Breast epithelium (tissue), 4 donors: ENCODE data around the gene PPP6R3. TPM values are rescaled to one million over a fixed set of nuclear protein-coding genes. Genes with fewer than 3 reads are reported as not detected.

Experiments used
- DNase-seq, 2 donors: peaks; one replicate each; pipeline ENCODE4 v3.0.0-alpha.2; 2019; ENCODE audit warnings: low spot score in 2 of 2
- H3K27ac ChIP-seq, 2 donors: fragments of 200-600 bp; sonication (generic) in 1 of 2; one replicate each; pipeline ENCODE4 v1.5.1; 2016 to 2019; ENCODE audit warnings: mild to moderate bottlenecking in 1 of 2
- H3K27me3 ChIP-seq, 2 donors: fragments of 200-600 bp; sonication (generic) in 1 of 2; one replicate each; pipeline versions ENCODE4 v1.5.1 to v1.6.0; 2017 to 2019; ENCODE audit warnings: control low read depth in 1 of 2, mild to moderate bottlenecking in 1 of 2
- H3K36me3 ChIP-seq: fragments of 200-600 bp; one replicate; pipeline ENCODE4 v1.5.1; 2019
- H3K4me1 ChIP-seq, 2 donors: fragments of 200-600 bp; sonication (generic); one replicate each; pipeline ENCODE4 v1.5.1; 2016 to 2019; ENCODE audit warnings: control low read depth in 1 of 2
- H3K4me3 ChIP-seq, 3 donors: fragments of 200-600 bp; sonication (generic); 1 replicate in 2 of 3; 2 replicates in 1 of 3; pipeline ENCODE4 v1.5.1; 2016 to 2019; ENCODE audit warnings: mild to moderate bottlenecking in 3 of 3, moderate library complexity in 2 of 3
- H3K9me3 ChIP-seq, 2 donors: fragments of 200-600 bp; sonication (generic) in 1 of 2; one replicate each; pipeline ENCODE4 v1.5.1; 2016 to 2019; ENCODE audit warnings: control low read depth in 1 of 2
- POLR2A ChIP-seq: fragments of 450-650 bp; IDR thresholded peaks from one replicate; pipeline ENCODE4 v1.6.1; 2016; ENCODE audit warnings: antibody characterized with exemption, mild to moderate bottlenecking, moderate library complexity
- POLR2AphosphoS5 ChIP-seq, 3 donors: sonication (generic); formaldehyde crosslinking; IDR thresholded peaks; one replicate each; pipeline ENCODE4 v1.6.1; 2017; ENCODE audit warnings: antibody characterized with exemption in 3 of 3
- intact Hi-C: fragments of 100-400 bp; cut with DNase I; formaldehyde crosslinking; loops from one replicate; pipeline ENCODE4 v1.15.1; 2023; ENCODE audit warnings: low total_unique reads
- total RNA-seq, 3 donors: library from RNA; depleted of rRNA; stranded (reverse); fragments of >200 nt; gene quantifications; one replicate each; pipeline ENCODE4 v1.1.0, GENCODE V29; 2016
- TF ChIP-seq, protein P1 (sequence below), 3 donors: fragments of 450-650 bp; IDR thresholded peaks; one replicate each; pipeline ENCODE4 v1.5.1; 2016 to 2017; ENCODE audit warnings: antibody characterized with exemption in 3 of 3, mild to moderate bottlenecking in 3 of 3, moderate library complexity in 3 of 3

PPP6R3 gene
- total RNA-seq, 3 donors from 2014 or later: 113 to 227 (median 183) TPM

DNA sequence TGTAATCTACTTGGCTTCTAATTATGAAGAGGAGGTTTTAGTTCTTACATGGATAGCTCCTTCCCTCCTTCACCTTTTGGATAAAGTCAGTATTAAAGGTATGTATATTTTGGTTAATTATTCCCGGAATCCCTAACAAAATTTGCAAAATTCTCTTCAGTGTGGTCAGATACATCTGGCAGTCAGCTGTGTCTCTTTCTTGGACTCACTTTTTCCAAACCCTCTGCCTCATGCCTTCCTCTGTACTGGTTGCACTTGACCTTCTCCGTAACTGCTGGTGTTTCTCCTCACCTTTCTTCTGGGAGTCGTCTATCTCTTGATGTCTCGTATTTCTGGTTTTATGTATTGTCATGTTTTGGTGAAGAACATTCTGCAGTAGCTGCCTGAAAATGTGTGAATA is 62.5 kb downstream of the PPP6R3 start:
- no peak for DNase-seq
- Histone ChIP-seq H3K4me3 (no peak overlapping the region), H3K9me3 (no peaks in the 10 kb centered on the region), H3K4me1 (peaks cover 3 to 16% of the 10 kb centered on the region in 2 donors), H3K27me3 (no peaks in the 10 kb centered on the region), H3K36me3 (no peaks in the 10 kb centered on the region), H3K27ac (peak overlapping the region in 1 of 2 donors; percentile 73)
- no peak for TF ChIP-seq POLR2A
- TF ChIP-seq, protein P1, sequence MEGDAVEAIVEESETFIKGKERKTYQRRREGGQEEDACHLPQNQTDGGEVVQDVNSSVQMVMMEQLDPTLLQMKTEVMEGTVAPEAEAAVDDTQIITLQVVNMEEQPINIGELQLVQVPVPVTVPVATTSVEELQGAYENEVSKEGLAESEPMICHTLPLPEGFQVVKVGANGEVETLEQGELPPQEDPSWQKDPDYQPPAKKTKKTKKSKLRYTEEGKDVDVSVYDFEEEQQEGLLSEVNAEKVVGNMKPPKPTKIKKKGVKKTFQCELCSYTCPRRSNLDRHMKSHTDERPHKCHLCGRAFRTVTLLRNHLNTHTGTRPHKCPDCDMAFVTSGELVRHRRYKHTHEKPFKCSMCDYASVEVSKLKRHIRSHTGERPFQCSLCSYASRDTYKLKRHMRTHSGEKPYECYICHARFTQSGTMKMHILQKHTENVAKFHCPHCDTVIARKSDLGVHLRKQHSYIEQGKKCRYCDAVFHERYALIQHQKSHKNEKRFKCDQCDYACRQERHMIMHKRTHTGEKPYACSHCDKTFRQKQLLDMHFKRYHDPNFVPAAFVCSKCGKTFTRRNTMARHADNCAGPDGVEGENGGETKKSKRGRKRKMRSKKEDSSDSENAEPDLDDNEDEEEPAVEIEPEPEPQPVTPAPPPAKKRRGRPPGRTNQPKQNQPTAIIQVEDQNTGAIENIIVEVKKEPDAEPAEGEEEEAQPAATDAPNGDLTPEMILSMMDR (IDR thresholded peaks at IDR 0.05): no peak
- no peak for TF ChIP-seq POLR2AphosphoS5 (IDR thresholded peaks at IDR 0.05)
- intact Hi-C loops: no loop called here

DNA sequence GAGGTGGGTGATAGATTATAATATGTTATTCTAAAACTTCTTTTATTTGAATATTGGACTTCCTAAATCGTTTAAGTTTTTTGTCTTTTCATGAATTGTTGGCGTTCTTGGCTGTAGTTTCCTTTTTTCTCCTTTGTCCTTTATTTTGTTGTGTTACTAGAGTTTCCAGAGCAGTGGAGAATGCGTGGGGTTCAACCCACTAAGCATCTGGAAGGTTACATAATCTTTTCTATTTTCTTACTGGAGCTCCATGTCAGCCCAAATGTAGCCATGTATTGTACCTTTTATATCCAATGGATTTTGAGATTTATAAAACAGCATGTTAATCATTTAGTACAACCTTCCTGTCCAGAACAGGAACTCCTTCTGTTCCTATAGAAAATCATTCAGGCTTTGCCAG is 63.2 kb downstream of the PPP6R3 start:
- H3K9me3 ChIP-seq: no peaks in the 10 kb centered on the region
- no peak overlapping the region for H3K4me3 ChIP-seq
- no peak for TF ChIP-seq POLR2A
- no peak for DNase-seq
- no peaks in the 10 kb centered on the region for H3K36me3 ChIP-seq
- peak overlapping the region; percentile 56 to 73 for H3K27ac ChIP-seq
- intact Hi-C loops: no loop called here
- peaks cover 3 to 16% of the 10 kb centered on the region in 2 donors for H3K4me1 ChIP-seq
- no peaks in the 10 kb centered on the region for H3K27me3 ChIP-seq

DNA sequence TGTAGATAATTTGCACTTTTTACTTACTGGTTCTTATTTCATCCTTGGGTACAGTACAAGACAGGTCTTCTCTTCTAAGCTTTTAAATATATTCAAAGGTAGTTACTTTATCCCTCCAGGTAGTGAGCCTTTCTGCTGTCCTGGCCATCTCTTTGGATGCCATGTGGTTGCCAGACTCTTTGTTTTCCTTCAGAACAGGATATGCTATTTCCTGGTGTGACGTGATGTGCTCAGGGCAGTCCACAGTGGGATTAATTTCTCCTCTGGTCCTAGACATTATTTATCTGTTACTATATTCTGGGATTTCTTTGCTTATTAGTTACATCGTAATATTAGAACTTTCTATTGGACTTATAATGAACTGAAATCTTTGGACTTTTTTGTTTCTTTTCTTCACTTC is 63.7 kb downstream of the PPP6R3 start:
- intact Hi-C loops: no loop called here
- Histone ChIP-seq H3K36me3 (no peaks in the 10 kb centered on the region), H3K4me3 (no peak overlapping the region), H3K27ac (peak overlapping the region; percentile 56 to 73), H3K27me3 (no peaks in the 10 kb centered on the region), H3K9me3 (no peaks in the 10 kb centered on the region), H3K4me1 (peaks cover 3 to 16% of the 10 kb centered on the region in 2 donors)
- DNase-seq: no peak
- no peak for TF ChIP-seq POLR2AphosphoS5 (IDR thresholded peaks at IDR 0.05)
- TF ChIP-seq POLR2A: no peak
- TF ChIP-seq, protein P1 (IDR thresholded peaks at IDR 0.05): no peak

DNA sequence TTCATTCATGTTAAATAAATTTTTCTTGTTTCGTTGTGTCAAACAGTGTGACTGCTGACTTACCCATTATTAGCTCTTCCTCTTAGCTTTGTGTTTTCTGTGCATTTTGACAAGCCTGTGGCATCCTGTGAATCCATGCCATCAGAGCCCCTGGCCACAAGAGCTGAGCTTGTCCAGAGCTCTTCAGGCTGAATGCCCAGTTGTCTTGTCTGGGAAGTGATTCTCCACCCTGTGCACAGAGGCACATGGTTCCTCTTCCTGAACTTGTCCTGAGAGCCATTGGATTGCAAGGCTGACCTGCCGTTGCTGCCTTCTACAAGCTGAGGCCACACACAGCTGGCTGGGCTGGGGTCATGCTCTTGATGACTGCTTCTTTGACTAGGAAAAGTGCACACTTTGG is 64.1 kb downstream of the PPP6R3 start:
- DNase-seq: no peak
- H3K27me3 ChIP-seq: no peaks in the 10 kb centered on the region
- H3K9me3 ChIP-seq: no peaks in the 10 kb centered on the region
- peak overlapping the region; percentile 34 to 73 for H3K27ac ChIP-seq
- no peaks in the 10 kb centered on the region for H3K36me3 ChIP-seq
- TF ChIP-seq POLR2AphosphoS5 (IDR thresholded peaks at IDR 0.05): no peak
- TF ChIP-seq POLR2A: no peak
- TF ChIP-seq, protein P1 (IDR thresholded peaks at IDR 0.05): no peak
- no peak overlapping the region for H3K4me3 ChIP-seq
- H3K4me1 ChIP-seq: peaks cover 3 to 16% of the 10 kb centered on the region in 2 donors
- intact Hi-C loops: no loop called here

DNA sequence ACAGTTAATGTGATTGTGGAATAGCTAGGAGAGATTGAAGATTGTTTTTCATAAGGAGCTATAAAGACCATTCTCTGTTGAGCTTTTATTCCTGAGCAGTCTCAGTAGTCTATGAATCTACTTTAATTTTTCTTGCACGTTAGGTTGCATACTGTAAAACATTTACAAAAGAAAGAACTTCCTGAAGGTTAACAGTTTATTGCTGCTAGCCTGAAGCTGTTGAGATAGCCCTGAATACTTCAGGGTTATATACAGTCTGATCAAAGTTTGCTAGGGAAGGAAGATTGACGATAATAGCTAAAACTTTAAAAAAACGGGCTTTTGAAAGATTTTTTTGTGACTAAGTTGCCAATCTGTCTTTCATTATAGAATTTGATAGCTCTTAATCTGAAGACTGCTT is 64.8 kb downstream of the PPP6R3 start:
- H3K27ac ChIP-seq: peak overlapping the region in 1 of 2 donors; percentile 73
- intact Hi-C loops: no loop called here
- TF ChIP-seq POLR2A (no peak), POLR2AphosphoS5 (IDR thresholded peaks at IDR 0.05) (no peak)
- H3K4me3 ChIP-seq: no peak overlapping the region
- H3K9me3 ChIP-seq: no peaks in the 10 kb centered on the region
- no peak for DNase-seq
- H3K36me3 ChIP-seq: no peaks in the 10 kb centered on the region
- peaks cover 3 to 16% of the 10 kb centered on the region in 2 donors for H3K4me1 ChIP-seq
- no peaks in the 10 kb centered on the region for H3K27me3 ChIP-seq

DNA sequence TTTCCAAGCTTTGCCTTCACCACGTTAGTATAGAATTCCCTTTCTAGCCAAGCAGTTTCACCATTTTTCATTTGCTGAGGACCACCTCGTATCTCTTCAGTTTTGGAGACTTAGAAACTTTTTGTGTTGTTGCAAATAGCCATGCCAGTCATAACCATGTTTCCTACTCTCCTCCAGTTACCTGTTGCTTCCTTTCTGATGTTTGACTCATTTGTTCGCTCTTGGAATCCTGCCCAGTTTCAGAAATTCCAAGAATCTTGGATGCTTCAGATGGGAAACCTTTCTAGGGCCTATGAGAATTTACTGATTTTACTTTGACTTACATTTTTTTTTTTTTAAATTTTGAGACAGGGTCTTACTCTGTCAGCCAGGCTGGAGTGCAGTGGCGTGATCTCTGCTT is 65.4 kb downstream of the PPP6R3 start:
- H3K36me3 ChIP-seq: no peaks in the 10 kb centered on the region
- no peaks in the 10 kb centered on the region for H3K9me3 ChIP-seq
- TF ChIP-seq POLR2AphosphoS5 (IDR thresholded peaks at IDR 0.05) (no peak), POLR2A (no peak)
- H3K4me3 ChIP-seq: no peak overlapping the region
- no peak for DNase-seq
- intact Hi-C loops: no loop called here
- H3K27ac ChIP-seq: peak overlapping the region in 1 of 2 donors; percentile 73
- no peaks in the 10 kb centered on the region for H3K27me3 ChIP-seq
- H3K4me1 ChIP-seq: peaks cover 3 to 16% of the 10 kb centered on the region in 2 donors

DNA sequence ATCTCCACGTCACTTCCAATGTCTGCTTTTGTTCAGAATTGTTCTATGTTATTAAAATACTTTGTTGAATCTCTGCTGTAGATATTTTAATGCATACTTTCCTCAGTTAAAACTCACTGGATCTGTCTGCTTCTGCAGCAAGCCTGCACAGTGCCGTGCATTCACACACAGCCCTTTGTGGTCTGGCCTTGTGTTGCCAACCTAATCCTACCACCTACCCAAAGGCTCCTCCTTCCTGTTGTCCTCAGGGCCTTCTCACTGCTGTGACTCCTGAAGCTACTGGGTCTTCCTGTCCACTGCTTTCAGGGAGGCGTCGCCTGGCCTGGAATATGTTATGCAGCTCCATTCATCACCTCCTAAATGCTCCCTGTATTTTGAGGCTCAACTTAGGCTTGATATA is 67.0 kb downstream of the PPP6R3 start:
- no peak overlapping the region for H3K27ac ChIP-seq
- H3K36me3 ChIP-seq: no peaks in the 10 kb centered on the region
- peaks cover 3 to 16% of the 10 kb centered on the region in 2 donors for H3K4me1 ChIP-seq
- TF ChIP-seq, protein P1 (IDR thresholded peaks at IDR 0.05): no peak
- TF ChIP-seq POLR2A (no peak), POLR2AphosphoS5 (IDR thresholded peaks at IDR 0.05) (no peak)
- no peak overlapping the region for H3K4me3 ChIP-seq
- H3K9me3 ChIP-seq: no peaks in the 10 kb centered on the region
- no peaks in the 10 kb centered on the region for H3K27me3 ChIP-seq
- intact Hi-C loops: no loop called here
- DNase-seq: no peak
